H9 (cell line): Measurements from ENCODE around the gene HP1BP3. TPM values are rescaled to one million over a fixed set of nuclear protein-coding genes. Genes with fewer than 3 reads are reported as not detected.
A peak's percentile ranks its signal among the peaks of the same experiment; 100 is the strongest.

Experiments
- DNase-seq: peaks from one replicate; pipeline ENCODE4 v3.0.0-alpha.2; 2017
- H2AFZ ChIP-seq: one replicate; pipeline ENCODE4 v1.6.1; 2013; ENCODE audit warnings: mild to moderate bottlenecking, low read length, control low read depth, moderate library complexity
- H2AK5ac ChIP-seq: 2 replicates; pipeline ENCODE4 v1.6.1; 2013; ENCODE audit warnings: low read length, control low read depth, mixed read lengths; ENCODE audit not compliant: insufficient read length
- H2BK120ac ChIP-seq: one replicate; pipeline ENCODE4 v1.6.1; 2013; ENCODE audit warnings: low read depth, mild to moderate bottlenecking, low read length, control low read depth, inconsistent platforms; ENCODE audit not compliant: poor library complexity, severe bottlenecking
- H2BK12ac ChIP-seq: 2 replicates; pipeline ENCODE4 v1.6.1; 2013; ENCODE audit warnings: low read length, control low read depth, mixed read lengths, low read depth; ENCODE audit not compliant: insufficient read length
- H2BK15ac ChIP-seq: 2 replicates; pipeline ENCODE4 v1.6.1; 2013; ENCODE audit warnings: low read depth, low read length, control low read depth
- H2BK20ac ChIP-seq: one replicate; pipeline ENCODE4 v1.6.1; 2013; ENCODE audit warnings: low read depth, mild to moderate bottlenecking, low read length, control low read depth, inconsistent platforms; ENCODE audit not compliant: poor library complexity, severe bottlenecking
- H2BK5ac ChIP-seq: 2 replicates; pipeline ENCODE4 v1.6.1; 2013; ENCODE audit warnings: low read length, control low read depth, mixed read lengths; ENCODE audit not compliant: insufficient read length
- H3K14ac ChIP-seq: 2 replicates; pipeline ENCODE4 v1.6.1; 2013; ENCODE audit warnings: low read length, control low read depth; ENCODE audit not compliant: insufficient read depth
- H3K18ac ChIP-seq: 2 replicates; pipeline ENCODE4 v1.6.1; 2013; ENCODE audit warnings: low read depth, mild to moderate bottlenecking, mixed read lengths, low read length, control low read depth; ENCODE audit not compliant: insufficient read length
- H3K23ac ChIP-seq: 2 replicates; pipeline ENCODE4 v1.6.1; 2013; ENCODE audit warnings: low read length, control low read depth, mixed read lengths, low read depth; ENCODE audit not compliant: insufficient read length
- H3K23me2 ChIP-seq: 2 replicates; pipeline ENCODE4 v1.6.1; 2013; ENCODE audit warnings: low read depth, mild to moderate bottlenecking, mixed read lengths, low read length, control low read depth; ENCODE audit not compliant: insufficient read length, poor library complexity, severe bottlenecking
- H3K27ac ChIP-seq: 2 replicates; pipeline ENCODE4 v1.5.1; 2013; ENCODE audit warnings: low read length, control low read depth, mixed read lengths, low read depth; ENCODE audit not compliant: insufficient read length
- H3K27me3 ChIP-seq: 2 replicates; pipeline ENCODE4 v1.6.1; 2013; ENCODE audit warnings: low read length, control low read depth, inconsistent platforms; ENCODE audit not compliant: insufficient read depth
- H3K4ac ChIP-seq: 2 replicates; pipeline ENCODE4 v1.6.1; 2013; ENCODE audit warnings: low read depth, mild to moderate bottlenecking, control low read depth, inconsistent platforms, low read length, moderate library complexity
- H3K4me1 ChIP-seq: 2 replicates; pipeline ENCODE4 v1.6.1; 2013; ENCODE audit warnings: low read length, control low read depth, inconsistent platforms; ENCODE audit not compliant: insufficient read depth
- H3K4me2 ChIP-seq: 2 replicates; pipeline ENCODE4 v1.6.1; 2013; ENCODE audit warnings: low read length, control low read depth, mixed read lengths; ENCODE audit not compliant: insufficient read length, insufficient read depth
- H3K56ac ChIP-seq: 2 replicates; pipeline ENCODE4 v1.6.1; 2013; ENCODE audit warnings: low read depth, mild to moderate bottlenecking, mixed read lengths, low read length, control low read depth; ENCODE audit not compliant: insufficient read length
- H3K79me1 ChIP-seq: 2 replicates; pipeline ENCODE4 v1.6.1; 2013; ENCODE audit warnings: low read depth, mild to moderate bottlenecking, moderate library complexity, low read length, control low read depth, inconsistent platforms; ENCODE audit not compliant: insufficient read depth, poor library complexity, severe bottlenecking
- H3K79me2 ChIP-seq: 2 replicates; pipeline ENCODE4 v1.6.1; 2013; ENCODE audit warnings: low read length, control low read depth, inconsistent platforms; ENCODE audit not compliant: insufficient read depth
- H3K9ac ChIP-seq: 2 replicates; pipeline ENCODE4 v1.6.1; 2013; ENCODE audit warnings: low read length, control low read depth, mixed read lengths; ENCODE audit not compliant: insufficient read length; ENCODE audit errors: extremely low read depth
- H3K9me3 ChIP-seq: one replicate; pipeline ENCODE4 v1.6.1; 2013; ENCODE audit warnings: low read depth, low read length, inconsistent platforms; ENCODE audit not compliant: control insufficient read depth
- H3T11ph ChIP-seq: one replicate; pipeline ENCODE4 v1.6.1; 2013; ENCODE audit warnings: mild to moderate bottlenecking, low read length, control low read depth, inconsistent platforms
- H4K20me1 ChIP-seq: one replicate; pipeline ENCODE4 v1.6.1; 2013; ENCODE audit not compliant: control insufficient read depth, insufficient read length, insufficient read depth
- H4K5ac ChIP-seq: 2 replicates; pipeline ENCODE4 v1.6.1; 2013; ENCODE audit warnings: low read depth, mild to moderate bottlenecking, mixed read lengths, low read length, control low read depth; ENCODE audit not compliant: insufficient read length
- H4K8ac ChIP-seq: replicated peaks from 2 replicates; pipeline ENCODE4 v1.6.1; 2013; ENCODE audit warnings: low read length, control low read depth, mixed read lengths, low read depth; ENCODE audit not compliant: insufficient read length
- H4K91ac ChIP-seq: 2 replicates; pipeline ENCODE4 v1.6.1; 2013; ENCODE audit warnings: low read depth, mild to moderate bottlenecking, moderate library complexity, mixed read lengths, low read length, control low read depth; ENCODE audit not compliant: insufficient read length
- H3K27ac Mint-ChIP-seq, 3 experiments: 2 replicates in 2 of 3; 3 replicates in 1 of 3; pipeline ENCODE4 v1.8.0; 2020 to 2021; ENCODE audit warnings: mixed read lengths in 3 of 3, mild to moderate bottlenecking in 1 of 3, moderate library complexity in 1 of 3
- H3K27me3 Mint-ChIP-seq: 2 replicates; pipeline ENCODE4 v1.8.0; 2021; ENCODE audit warnings: low read depth, mild to moderate bottlenecking, moderate library complexity, mixed read lengths
- H3K36me3 Mint-ChIP-seq, 3 experiments: 2 replicates in 2 of 3; 3 replicates in 1 of 3; pipeline ENCODE4 v1.8.0; 2020 to 2021; ENCODE audit warnings: low read depth in 3 of 3, mixed read lengths in 3 of 3; ENCODE audit not compliant: insufficient read depth in 1 of 3
- H3K4me1 Mint-ChIP-seq, 2 experiments: 2 replicates each; pipeline ENCODE4 v1.8.0; 2020; ENCODE audit warnings: mixed read lengths in 2 of 2
- H3K4me3 Mint-ChIP-seq, 2 experiments: 2 replicates in 1 of 2; 3 replicates in 1 of 2; pipeline ENCODE4 v1.8.0; 2020 to 2021; ENCODE audit warnings: mild to moderate bottlenecking in 2 of 2, mixed read lengths in 2 of 2, moderate library complexity in 1 of 2
- H3K9me3 Mint-ChIP-seq, 2 experiments: 2 replicates in 1 of 2; 3 replicates in 1 of 2; pipeline ENCODE4 v1.8.0; 2020; ENCODE audit warnings: mild to moderate bottlenecking in 2 of 2, mixed read lengths in 2 of 2, moderate library complexity in 1 of 2
- WGBS: extraction: QIAGEN DNeasy Blood & Tissue Kit; methylation state at CpG from one replicate; pipeline ENCODE4 v1.1.7; 2013; ENCODE audit warnings: missing lambda C conversion rate, low lambda C conversion rate, mixed read lengths; ENCODE audit not compliant: insufficient read length; ENCODE audit errors: extremely low coverage; 5-methylcytosine and 5-hydroxymethylcytosine counted together
- total RNA-seq: library from RNA; stranded (reverse); gene quantifications from 2 replicates; pipeline ENCODE4 v1.2.1, GENCODE V29; 2021
- TF ChIP-seq, protein P1 (sequence below): fragments of 200-600 bp; sonication (generic); conservative IDR thresholded peaks from 3 replicates; pipeline ENCODE4 v1.8.0; 2021; ENCODE audit warnings: antibody characterized with exemption, mild to moderate bottlenecking

HP1BP3 gene
- total RNA-seq, 1 experiment from 2014 or later = 127 TPM

DNA sequence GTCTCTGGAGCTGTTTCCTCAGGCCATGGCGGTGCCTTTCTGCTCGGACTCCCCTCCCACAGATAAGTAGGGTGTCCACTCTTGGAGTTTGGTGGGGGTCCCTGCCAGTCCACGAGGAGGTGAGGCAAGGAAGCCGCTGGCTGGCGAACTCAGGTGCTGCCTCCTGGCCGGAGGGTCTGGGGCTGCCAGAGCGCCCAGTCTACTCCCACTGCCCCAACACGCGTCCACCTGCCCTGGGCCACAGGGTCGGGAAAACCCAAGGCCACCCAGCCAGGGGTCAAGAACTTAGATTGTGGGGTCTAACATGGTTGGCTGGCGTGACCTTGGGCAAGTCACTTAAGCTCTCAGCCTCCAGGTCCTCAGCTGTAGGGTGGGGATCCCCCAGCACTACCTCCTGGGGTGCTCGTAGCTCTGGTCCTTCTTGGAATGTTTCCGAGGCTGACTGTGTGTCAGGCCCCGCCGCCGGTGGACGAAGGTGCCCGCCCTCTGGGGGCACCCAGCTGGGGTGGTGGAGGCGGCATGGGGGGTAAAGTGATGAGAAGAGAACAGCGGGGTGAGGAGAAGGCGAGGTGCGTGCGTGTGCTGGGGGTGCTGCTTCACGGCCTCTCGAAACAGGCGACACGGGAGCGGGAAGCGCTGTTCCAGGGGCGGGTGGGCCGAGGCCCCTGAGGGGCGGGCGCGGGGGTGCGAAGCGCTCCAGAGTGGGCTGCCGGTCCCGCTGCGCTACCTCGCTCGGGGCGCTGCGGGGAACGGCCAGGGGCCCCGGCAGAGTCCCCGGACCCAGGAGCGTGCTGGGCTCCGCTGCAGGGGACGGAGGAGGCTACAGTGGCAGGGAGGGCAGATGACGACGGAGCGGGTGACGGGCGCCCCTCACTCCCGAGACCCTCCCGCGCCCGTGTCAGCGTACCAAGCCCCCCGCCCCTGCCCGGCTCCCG, 55.8 kb downstream of the HP1BP3 start:
- H3K4me2 ChIP-seq = peak overlapping the region; percentile 52
- no peak overlapping the region for H3K27ac Mint-ChIP-seq
- H3K4me1 ChIP-seq = peaks cover 4% of the 10 kb centered on the region; the same call in 1 of the 2 replicates
- no peaks in the 10 kb centered on the region; a peak in 1 of 5 replicates for H3K9me3 Mint-ChIP-seq
- H4K20me1 ChIP-seq = no peaks in the 10 kb centered on the region
- no peak overlapping the region for H2BK15ac ChIP-seq
- no peaks in the 10 kb centered on the region for H3K79me1 ChIP-seq
- no peak overlapping the region for H3K27ac ChIP-seq
- H2AFZ ChIP-seq = no peak overlapping the region
- no peak overlapping the region for H3K23ac ChIP-seq
- no peaks in the 10 kb centered on the region for H3K36me3 Mint-ChIP-seq
- H3K14ac ChIP-seq = no peak overlapping the region
- no CpG with 5 or more reads among the region's 62 CpGs for WGBS
- H2BK120ac ChIP-seq = no peak overlapping the region
- TF ChIP-seq, protein P1, sequence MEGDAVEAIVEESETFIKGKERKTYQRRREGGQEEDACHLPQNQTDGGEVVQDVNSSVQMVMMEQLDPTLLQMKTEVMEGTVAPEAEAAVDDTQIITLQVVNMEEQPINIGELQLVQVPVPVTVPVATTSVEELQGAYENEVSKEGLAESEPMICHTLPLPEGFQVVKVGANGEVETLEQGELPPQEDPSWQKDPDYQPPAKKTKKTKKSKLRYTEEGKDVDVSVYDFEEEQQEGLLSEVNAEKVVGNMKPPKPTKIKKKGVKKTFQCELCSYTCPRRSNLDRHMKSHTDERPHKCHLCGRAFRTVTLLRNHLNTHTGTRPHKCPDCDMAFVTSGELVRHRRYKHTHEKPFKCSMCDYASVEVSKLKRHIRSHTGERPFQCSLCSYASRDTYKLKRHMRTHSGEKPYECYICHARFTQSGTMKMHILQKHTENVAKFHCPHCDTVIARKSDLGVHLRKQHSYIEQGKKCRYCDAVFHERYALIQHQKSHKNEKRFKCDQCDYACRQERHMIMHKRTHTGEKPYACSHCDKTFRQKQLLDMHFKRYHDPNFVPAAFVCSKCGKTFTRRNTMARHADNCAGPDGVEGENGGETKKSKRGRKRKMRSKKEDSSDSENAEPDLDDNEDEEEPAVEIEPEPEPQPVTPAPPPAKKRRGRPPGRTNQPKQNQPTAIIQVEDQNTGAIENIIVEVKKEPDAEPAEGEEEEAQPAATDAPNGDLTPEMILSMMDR = no peak
- H2AK5ac ChIP-seq = no peak overlapping the region
- H3K27me3 ChIP-seq = peaks cover 8% of the 10 kb centered on the region; the same call in 1 of the 2 replicates
- peaks cover 25 to 40% of the 10 kb centered on the region in 2 experiments for H3K4me1 Mint-ChIP-seq
- H4K91ac ChIP-seq = no peak overlapping the region
- peaks cover 70% of the 10 kb centered on the region for H3K27me3 Mint-ChIP-seq
- no peak for DNase-seq
- peaks cover 12% of the 10 kb centered on the region for H3K23me2 ChIP-seq
- H3T11ph ChIP-seq = no peak overlapping the region
- H4K8ac ChIP-seq = no peak overlapping the region
- H3K4ac ChIP-seq = no peak overlapping the region
- H3K9ac ChIP-seq = no peak overlapping the region
- peak overlapping the region; percentile 65 to 84 for H3K4me3 Mint-ChIP-seq
- H4K5ac ChIP-seq = no peak overlapping the region
- H3K9me3 ChIP-seq = no peaks in the 10 kb centered on the region
- H3K56ac ChIP-seq = no peak overlapping the region
- no peak overlapping the region for H2BK5ac ChIP-seq
- H3K79me2 ChIP-seq = no peaks in the 10 kb centered on the region
- H2BK12ac ChIP-seq = no peak overlapping the region
- no peak overlapping the region for H2BK20ac ChIP-seq
- no peak overlapping the region for H3K18ac ChIP-seq
